Stimulated activated naive CD8-positive, alpha-beta T cell treated with anti-CD3 and anti-CD28 coated beads, Interleukin-15, Interleukin-2, amounts not matched to agents 100 ng/mL and 50 ng/mL, for 24 hours (primary cell): ENCODE measurements around the gene ACOT7.

Source experiments
- H3K27ac Mint-ChIP-seq: one replicate; pipeline ENCODE4 v1.8.0; 2021; ENCODE audit warnings: mild to moderate bottlenecking, mixed read lengths
- H3K27me3 Mint-ChIP-seq: one replicate; pipeline ENCODE4 v1.8.0; 2021; ENCODE audit warnings: mixed read lengths
- H3K36me3 Mint-ChIP-seq: one replicate; pipeline ENCODE4 v1.8.0; 2021; ENCODE audit warnings: low read depth, mixed read lengths
- H3K4me1 Mint-ChIP-seq: one replicate; pipeline ENCODE4 v1.8.0; 2021; ENCODE audit warnings: low read depth, mixed read lengths
- H3K4me3 Mint-ChIP-seq: one replicate; pipeline ENCODE4 v1.8.0; 2021; ENCODE audit warnings: mild to moderate bottlenecking, mixed read lengths
- H3K9me3 Mint-ChIP-seq: one replicate; pipeline ENCODE4 v1.8.0; 2021; ENCODE audit warnings: mixed read lengths

The ACOT7 gene

GRCh38 chr1:6352138-6352563 is 41.4 kb downstream of the ACOT7 start:
- H3K4me3 Mint-ChIP-seq = no peak overlapping the region
- peak overlapping the region; percentile 21 for H3K27ac Mint-ChIP-seq
- no peaks in the 10 kb centered on the region for H3K9me3 Mint-ChIP-seq
- peaks cover 5% of the 10 kb centered on the region for H3K36me3 Mint-ChIP-seq
- H3K4me1 Mint-ChIP-seq = peaks cover 17% of the 10 kb centered on the region
- H3K27me3 Mint-ChIP-seq = no peaks in the 10 kb centered on the region

GRCh38 chr1:6351480-6352137 is 42.0 kb downstream of the ACOT7 start:
- peaks cover 5% of the 10 kb centered on the region for H3K36me3 Mint-ChIP-seq
- peaks cover 17% of the 10 kb centered on the region for H3K4me1 Mint-ChIP-seq
- H3K4me3 Mint-ChIP-seq = no peak overlapping the region
- peak overlapping the region; percentile 21 for H3K27ac Mint-ChIP-seq
- H3K27me3 Mint-ChIP-seq = no peaks in the 10 kb centered on the region
- H3K9me3 Mint-ChIP-seq = no peaks in the 10 kb centered on the region

- peaks cover 5% of the 10 kb centered on the region for H3K36me3 Mint-ChIP-seq
- no peak overlapping the region for H3K27ac Mint-ChIP-seq
- H3K4me1 Mint-ChIP-seq = peaks cover 17% of the 10 kb centered on the region
- no peaks in the 10 kb centered on the region for H3K27me3 Mint-ChIP-seq
- H3K9me3 Mint-ChIP-seq = no peaks in the 10 kb centered on the region
- H3K4me3 Mint-ChIP-seq = no peak overlapping the region
Observed at GRCh38 chr1:6350416-6351088, 43.0 kb downstream of the ACOT7 start.

GRCh38 chr1:6349254-6349943 is 44.2 kb downstream of the ACOT7 start:
- Mint-ChIP-seq H3K27me3 (no peaks in the 10 kb centered on the region), H3K36me3 (peaks cover 5% of the 10 kb centered on the region), H3K4me3 (no peak overlapping the region), H3K9me3 (no peaks in the 10 kb centered on the region), H3K4me1 (peaks cover 17% of the 10 kb centered on the region), H3K27ac (no peak overlapping the region)

GRCh38 chr1:6348511-6349191 is 44.9 kb downstream of the ACOT7 start:
- H3K9me3 Mint-ChIP-seq = no peaks in the 10 kb centered on the region
- peak overlapping the region; percentile 33 for H3K4me3 Mint-ChIP-seq
- peaks cover 17% of the 10 kb centered on the region for H3K4me1 Mint-ChIP-seq
- H3K27me3 Mint-ChIP-seq = no peaks in the 10 kb centered on the region
- H3K27ac Mint-ChIP-seq = peak overlapping the region; percentile 68
- H3K36me3 Mint-ChIP-seq = peaks cover 5% of the 10 kb centered on the region

GRCh38 chr1:6347641-6348487 is 45.7 kb downstream of the ACOT7 start:
- H3K27me3 Mint-ChIP-seq = no peaks in the 10 kb centered on the region
- H3K27ac Mint-ChIP-seq = peak overlapping the region; percentile 53
- peaks cover 17% of the 10 kb centered on the region for H3K4me1 Mint-ChIP-seq
- peak overlapping the region; percentile 33 for H3K4me3 Mint-ChIP-seq
- no peaks in the 10 kb centered on the region for H3K9me3 Mint-ChIP-seq
- H3K36me3 Mint-ChIP-seq = peaks cover 5% of the 10 kb centered on the region

GRCh38 chr1:6345460-6345859 is 48.1 kb downstream of the ACOT7 start:
- Mint-ChIP-seq H3K27ac (no peak overlapping the region), H3K27me3 (no peaks in the 10 kb centered on the region)

GRCh38 chr1:6345009-6345408 is 48.6 kb downstream of the ACOT7 start:
- Mint-ChIP-seq H3K27me3 (no peaks in the 10 kb centered on the region), H3K4me3 (no peak overlapping the region), H3K9me3 (no peaks in the 10 kb centered on the region), H3K36me3 (peaks cover 5% of the 10 kb centered on the region), H3K27ac (no peak overlapping the region), H3K4me1 (peaks cover 17% of the 10 kb centered on the region)

More at GRCh38 chr1:6345460-6345859, 48.1 kb downstream of the ACOT7 start:
- Mint-ChIP-seq H3K9me3 (no peaks in the 10 kb centered on the region), H3K36me3 (peaks cover 5% of the 10 kb centered on the region), H3K4me1 (peaks cover 17% of the 10 kb centered on the region), H3K4me3 (no peak overlapping the region)

- no peak overlapping the region for H3K4me3 Mint-ChIP-seq
- H3K4me1 Mint-ChIP-seq = peaks cover 9% of the 10 kb centered on the region
- H3K9me3 Mint-ChIP-seq = no peaks in the 10 kb centered on the region
- H3K27me3 Mint-ChIP-seq = no peaks in the 10 kb centered on the region
- H3K27ac Mint-ChIP-seq = no peak overlapping the region
- H3K36me3 Mint-ChIP-seq = peaks cover 5% of the 10 kb centered on the region
Observed at GRCh38 chr1:6343506-6344405, 49.8 kb downstream of the ACOT7 start.

GRCh38 chr1:6342056-6342455 is 51.5 kb downstream of the ACOT7 start:
- Mint-ChIP-seq H3K4me3 (no peak overlapping the region), H3K4me1 (no peaks in the 10 kb centered on the region), H3K9me3 (no peaks in the 10 kb centered on the region), H3K27ac (no peak overlapping the region), H3K27me3 (no peaks in the 10 kb centered on the region), H3K36me3 (no peaks in the 10 kb centered on the region)

- no peaks in the 10 kb centered on the region for H3K27me3 Mint-ChIP-seq
- H3K4me3 Mint-ChIP-seq = no peak overlapping the region
- H3K27ac Mint-ChIP-seq = no peak overlapping the region
- H3K4me1 Mint-ChIP-seq = no peaks in the 10 kb centered on the region
- H3K36me3 Mint-ChIP-seq = no peaks in the 10 kb centered on the region
- H3K9me3 Mint-ChIP-seq = no peaks in the 10 kb centered on the region
Observed at GRCh38 chr1:6338695-6339094, 54.9 kb downstream of the ACOT7 start.

GRCh38 chr1:6336776-6337622 is 56.6 kb downstream of the ACOT7 start:
- Mint-ChIP-seq H3K4me3 (no peak overlapping the region), H3K27me3 (no peaks in the 10 kb centered on the region), H3K9me3 (no peaks in the 10 kb centered on the region), H3K27ac (no peak overlapping the region), H3K36me3 (peaks cover 3% of the 10 kb centered on the region), H3K4me1 (no peaks in the 10 kb centered on the region)
